Stomach (tissue), 4 donors: ENCODE measurements around the gene TSHZ1.

Experiments
- EP300 ChIP-seq: sonication (generic); formaldehyde crosslinking; IDR thresholded peaks from one replicate; pipeline ENCODE4 v1.6.1; 2017; ENCODE audit warnings: antibody characterized with exemption
- POLR2A ChIP-seq, 4 donors: fragments of 450-650 bp; IDR thresholded peaks; one replicate each; pipeline ENCODE4 v1.6.1; 2016; ENCODE audit warnings: antibody characterized with exemption in 4 of 4, control low read depth in 2 of 4, mild to moderate bottlenecking in 1 of 4, moderate library complexity in 1 of 4
- TF ChIP-seq, protein P1 (sequence below), 7 experiments: fragments of 450-650 bp in 4 of 7; fragments of 200-600 bp in 3 of 7; sonication (generic) in 3 of 7; IDR thresholded peaks; one replicate each; pipeline ENCODE4 v1.5.1; 2016 to 2019; ENCODE audit warnings: antibody characterized with exemption in 7 of 7, control low read depth in 2 of 7, mild to moderate bottlenecking in 1 of 7

DNA sequence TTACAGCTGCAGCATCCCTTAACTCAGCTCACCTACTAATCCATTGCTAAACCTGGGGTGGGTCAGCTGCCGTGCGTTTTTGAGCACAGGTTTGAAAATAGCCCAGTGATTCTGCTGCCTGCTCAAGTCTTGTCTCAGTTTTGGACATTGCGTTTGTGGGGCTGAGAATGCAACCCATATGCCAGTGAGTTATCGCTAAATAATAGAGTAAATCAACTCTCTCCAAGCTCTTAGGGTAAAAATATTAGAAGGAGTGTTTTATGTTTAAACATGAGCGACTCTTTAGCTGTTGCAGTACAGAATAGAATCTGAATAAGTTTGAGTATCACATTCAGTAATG, 2.1 kb downstream of the TSHZ1 start:
- TF ChIP-seq, protein P1, sequence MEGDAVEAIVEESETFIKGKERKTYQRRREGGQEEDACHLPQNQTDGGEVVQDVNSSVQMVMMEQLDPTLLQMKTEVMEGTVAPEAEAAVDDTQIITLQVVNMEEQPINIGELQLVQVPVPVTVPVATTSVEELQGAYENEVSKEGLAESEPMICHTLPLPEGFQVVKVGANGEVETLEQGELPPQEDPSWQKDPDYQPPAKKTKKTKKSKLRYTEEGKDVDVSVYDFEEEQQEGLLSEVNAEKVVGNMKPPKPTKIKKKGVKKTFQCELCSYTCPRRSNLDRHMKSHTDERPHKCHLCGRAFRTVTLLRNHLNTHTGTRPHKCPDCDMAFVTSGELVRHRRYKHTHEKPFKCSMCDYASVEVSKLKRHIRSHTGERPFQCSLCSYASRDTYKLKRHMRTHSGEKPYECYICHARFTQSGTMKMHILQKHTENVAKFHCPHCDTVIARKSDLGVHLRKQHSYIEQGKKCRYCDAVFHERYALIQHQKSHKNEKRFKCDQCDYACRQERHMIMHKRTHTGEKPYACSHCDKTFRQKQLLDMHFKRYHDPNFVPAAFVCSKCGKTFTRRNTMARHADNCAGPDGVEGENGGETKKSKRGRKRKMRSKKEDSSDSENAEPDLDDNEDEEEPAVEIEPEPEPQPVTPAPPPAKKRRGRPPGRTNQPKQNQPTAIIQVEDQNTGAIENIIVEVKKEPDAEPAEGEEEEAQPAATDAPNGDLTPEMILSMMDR (IDR thresholded peaks at IDR 0.05): no peak
- TF ChIP-seq EP300 (no peak), POLR2A (IDR thresholded peaks at IDR 0.05) (no peak)
